HG02678 (cell line): Measurements from ENCODE around the gene WDR75.
"Not testable (repeated sequence)": the region's sequence is repeated elsewhere in the genome, so short reads cannot be mapped to it uniquely, and the experiment has no call there.

Experiments used
- ATAC-seq: cut with Tn5 transposase; IDR thresholded peaks from one replicate; pipeline ENCODE4 v1.9.1; 2021; ENCODE audit warnings: mild to moderate bottlenecking, moderate library complexity; ENCODE audit not compliant: unreplicated experiment

The WDR75 gene

GRCh38 chr2:189439342-189439741 lies 1.9 kb upstream of the WDR75 start:
- no peak for ATAC-seq

GRCh38 chr2:189440644-189440946 lies 679 bp upstream of the WDR75 start:
- ATAC-seq, result peak; percentile 27

- no peak for ATAC-seq
Observed at GRCh38 chr2:189441709-189442074, 418 bp downstream of the WDR75 start.

- no peak for ATAC-seq
Observed at GRCh38 chr2:189442468-189442867, 1.2 kb downstream of the WDR75 start.

GRCh38 chr2:189444322-189444721 lies 3.0 kb downstream of the WDR75 start:
- ATAC-seq, result peak; percentile 28

GRCh38 chr2:189446780-189447179 lies 5.5 kb downstream of the WDR75 start:
- ATAC-seq, result no peak

- no peak for ATAC-seq
Observed at GRCh38 chr2:189454009-189454408, 12.7 kb downstream of the WDR75 start.

GRCh38 chr2:189465076-189465475 lies 23.8 kb downstream of the WDR75 start:
- no peak for ATAC-seq

GRCh38 chr2:189465478-189465877 lies 24.2 kb downstream of the WDR75 start:
- ATAC-seq, result no peak

GRCh38 chr2:189466046-189466445 lies 24.8 kb downstream of the WDR75 start:
- no peak for ATAC-seq

- peak; percentile 35 for ATAC-seq
Observed at GRCh38 chr2:189466656-189467055, 25.4 kb downstream of the WDR75 start.

- ATAC-seq, result no peak
Observed at GRCh38 chr2:189467160-189467559, 25.9 kb downstream of the WDR75 start.

GRCh38 chr2:189467593-189467992 lies 26.3 kb downstream of the WDR75 start:
- no peak for ATAC-seq

GRCh38 chr2:189474526-189474925 lies 33.3 kb downstream of the WDR75 start:
- ATAC-seq, result no peak

- ATAC-seq, result no peak
Observed at GRCh38 chr2:189477756-189478155, 36.5 kb downstream of the WDR75 start.

- ATAC-seq, result not testable (repeated sequence)
Observed at GRCh38 chr2:189478289-189478688, 37.0 kb downstream of the WDR75 start.

GRCh38 chr2:189481071-189481470 lies 39.8 kb downstream of the WDR75 start:
- ATAC-seq, result no peak

GRCh38 chr2:189483571-189483970 lies 42.3 kb downstream of the WDR75 start:
- no peak for ATAC-seq

- no peak for ATAC-seq
Observed at GRCh38 chr2:189483980-189484740, 42.9 kb downstream of the WDR75 start.

- no peak for ATAC-seq
Observed at GRCh38 chr2:189485146-189485545, 43.9 kb downstream of the WDR75 start.

GRCh38 chr2:189486237-189486770 lies 45.0 kb downstream of the WDR75 start:
- no peak for ATAC-seq

GRCh38 chr2:189487283-189488007 lies 46.2 kb downstream of the WDR75 start:
- no peak for ATAC-seq

GRCh38 chr2:189488008-189488310 lies 46.7 kb downstream of the WDR75 start:
- no peak for ATAC-seq
